MM.1S (cell line): ENCODE measurements around the gene CCDC187.

Experiments
- CTCF ChIP-seq: fragments of 300-600 bp; sonication (generic); IDR thresholded peaks from 2 replicates; pipeline ENCODE4 v1.5.1; 2016; ENCODE audit warnings: antibody characterized with exemption, low read length, mixed read lengths
- EZH2phosphoT487 ChIP-seq: fragments of 300-600 bp; sonication (generic); IDR thresholded peaks from 2 replicates; pipeline ENCODE4 v1.6.1; 2018; ENCODE audit warnings: antibody characterized with exemption, low read length

- TF ChIP-seq CTCF, result no peak
- no peak for TF ChIP-seq EZH2phosphoT487
Measured at GRCh38 chr9:136268735-136269134, 35.2 kb downstream of the CCDC187 start.
